Epithelial cell of esophagus (primary cell): ENCODE measurements around the gene POLD2.

ENCODE experiments used
- DNase-seq: peaks from one replicate; pipeline ENCODE4 v3.0.0; 2010; ENCODE audit warnings: low read depth
- H3K4me3 ChIP-seq: 2 replicates; pipeline ENCODE4 v1.5.1; 2011; ENCODE audit warnings: mild to moderate bottlenecking, low read length, control low read depth
- TF ChIP-seq, protein P1 (sequence below): IDR thresholded peaks from 2 replicates; pipeline ENCODE4 v1.5.1; 2011; ENCODE audit warnings: low read depth, mild to moderate bottlenecking, low read length, control low read depth, inconsistent platforms; ENCODE audit not compliant: insufficient read depth; ENCODE audit errors: missing control alignments

POLD2 gene

DNA sequence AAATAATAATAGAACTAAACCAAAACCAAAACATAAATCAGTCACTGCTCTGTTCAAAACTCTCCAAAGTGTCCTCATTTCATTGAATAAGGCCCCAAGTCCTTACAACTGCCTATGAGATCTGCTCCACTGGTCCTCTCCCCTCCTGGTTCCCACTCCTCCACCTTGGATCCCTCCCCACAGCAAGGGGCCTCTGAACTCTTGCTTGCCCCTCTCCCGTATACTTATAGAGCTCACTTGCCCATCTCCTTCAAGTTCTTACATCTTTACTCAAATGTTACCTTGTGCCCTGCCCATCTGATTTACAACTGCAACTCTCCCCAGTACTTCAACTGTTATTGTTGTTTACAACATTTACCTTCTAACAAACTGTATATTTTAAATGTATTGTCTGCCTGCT, 819 bp downstream of the POLD2 start:
- no peak for DNase-seq
- H3K4me3 ChIP-seq = peak overlapping the region; percentile 66
- TF ChIP-seq, protein P1, sequence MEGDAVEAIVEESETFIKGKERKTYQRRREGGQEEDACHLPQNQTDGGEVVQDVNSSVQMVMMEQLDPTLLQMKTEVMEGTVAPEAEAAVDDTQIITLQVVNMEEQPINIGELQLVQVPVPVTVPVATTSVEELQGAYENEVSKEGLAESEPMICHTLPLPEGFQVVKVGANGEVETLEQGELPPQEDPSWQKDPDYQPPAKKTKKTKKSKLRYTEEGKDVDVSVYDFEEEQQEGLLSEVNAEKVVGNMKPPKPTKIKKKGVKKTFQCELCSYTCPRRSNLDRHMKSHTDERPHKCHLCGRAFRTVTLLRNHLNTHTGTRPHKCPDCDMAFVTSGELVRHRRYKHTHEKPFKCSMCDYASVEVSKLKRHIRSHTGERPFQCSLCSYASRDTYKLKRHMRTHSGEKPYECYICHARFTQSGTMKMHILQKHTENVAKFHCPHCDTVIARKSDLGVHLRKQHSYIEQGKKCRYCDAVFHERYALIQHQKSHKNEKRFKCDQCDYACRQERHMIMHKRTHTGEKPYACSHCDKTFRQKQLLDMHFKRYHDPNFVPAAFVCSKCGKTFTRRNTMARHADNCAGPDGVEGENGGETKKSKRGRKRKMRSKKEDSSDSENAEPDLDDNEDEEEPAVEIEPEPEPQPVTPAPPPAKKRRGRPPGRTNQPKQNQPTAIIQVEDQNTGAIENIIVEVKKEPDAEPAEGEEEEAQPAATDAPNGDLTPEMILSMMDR = no peak

DNA sequence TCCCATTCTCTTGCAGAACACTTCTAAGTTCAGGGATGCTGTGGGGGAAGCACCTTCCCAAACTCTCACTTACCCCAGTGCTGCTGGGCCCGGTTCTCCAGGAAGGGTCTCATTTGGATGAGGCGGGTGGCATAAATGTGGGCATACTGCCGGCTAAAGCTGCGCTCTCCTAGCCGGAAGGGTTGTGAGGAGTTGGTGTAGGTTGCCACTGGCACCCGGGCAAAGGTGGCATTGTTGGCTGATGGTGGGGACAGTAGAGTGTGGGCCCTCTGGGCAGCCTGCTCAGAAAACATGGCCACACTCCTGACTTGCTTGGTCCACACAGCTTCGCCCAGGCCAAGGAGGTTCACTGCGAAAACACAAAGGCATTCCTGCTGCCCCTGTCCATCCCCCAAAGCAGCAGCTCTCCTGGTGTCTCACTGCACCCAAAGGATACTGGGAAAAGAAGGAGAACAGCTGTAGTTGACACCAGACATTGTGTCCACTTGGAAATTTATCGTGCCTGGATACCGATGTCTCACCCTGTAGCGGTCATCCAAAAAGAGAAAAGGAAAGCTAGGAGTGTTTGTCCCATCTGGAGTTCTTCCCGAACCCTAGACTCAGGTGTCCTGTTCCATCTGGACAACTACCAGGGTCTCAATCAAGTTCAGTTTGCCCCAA, 1.5 kb downstream of the POLD2 start:
- TF ChIP-seq, protein P1 = no peak
- peak overlapping the region; percentile 66 for H3K4me3 ChIP-seq
- no peak for DNase-seq

DNA sequence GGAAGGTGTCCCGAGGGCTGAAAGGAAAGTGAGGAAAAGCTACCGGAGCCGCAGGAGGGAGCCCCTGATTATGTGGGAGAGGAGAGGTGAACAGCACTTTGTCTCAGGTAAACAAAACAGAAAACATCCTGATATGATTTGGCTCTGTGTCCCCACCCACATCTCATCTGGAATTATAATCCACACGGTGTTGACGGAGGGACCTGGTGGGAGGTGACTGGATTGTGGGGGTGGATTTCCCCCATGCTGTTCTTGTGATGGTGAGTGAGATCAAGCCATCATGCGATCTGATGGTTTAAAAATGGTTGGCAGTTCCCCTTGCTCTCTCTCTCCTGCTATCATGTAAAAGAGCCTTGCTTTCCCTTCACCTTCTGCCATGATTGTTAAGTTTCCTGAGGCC, 3.0 kb downstream of the POLD2 start:
- TF ChIP-seq, protein P1 = no peak
- no peak overlapping the region for H3K4me3 ChIP-seq
- DNase-seq = no peak

DNA sequence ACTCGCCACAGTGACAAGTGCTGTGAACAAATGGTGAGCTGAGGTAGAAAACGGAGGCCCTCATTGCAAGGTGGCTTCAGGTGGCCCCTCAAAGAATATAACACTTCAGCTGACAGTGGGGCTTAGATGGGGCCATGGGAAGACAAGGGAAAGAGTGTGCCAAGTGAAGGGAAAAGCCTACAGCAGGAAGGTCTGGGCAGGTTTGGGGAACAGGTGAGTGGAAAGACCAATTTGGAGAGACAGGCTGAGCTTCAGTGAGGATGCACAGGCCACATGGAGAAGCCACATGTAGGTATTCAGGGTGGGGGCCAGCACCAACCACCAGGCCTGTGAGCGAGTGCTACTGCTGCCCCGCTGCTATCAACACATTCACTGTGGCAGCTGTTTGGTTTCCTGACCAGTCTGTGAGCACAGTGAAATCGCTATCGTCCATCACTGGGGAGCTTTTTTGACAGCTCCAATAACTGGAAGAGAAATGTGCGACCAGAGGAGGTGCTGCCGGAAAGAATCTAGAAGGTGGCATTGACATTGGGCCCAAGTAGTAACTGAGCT, 3.4 kb downstream of the POLD2 start:
- no peak overlapping the region for H3K4me3 ChIP-seq
- no peak for DNase-seq
- TF ChIP-seq, protein P1 = no peak

DNA sequence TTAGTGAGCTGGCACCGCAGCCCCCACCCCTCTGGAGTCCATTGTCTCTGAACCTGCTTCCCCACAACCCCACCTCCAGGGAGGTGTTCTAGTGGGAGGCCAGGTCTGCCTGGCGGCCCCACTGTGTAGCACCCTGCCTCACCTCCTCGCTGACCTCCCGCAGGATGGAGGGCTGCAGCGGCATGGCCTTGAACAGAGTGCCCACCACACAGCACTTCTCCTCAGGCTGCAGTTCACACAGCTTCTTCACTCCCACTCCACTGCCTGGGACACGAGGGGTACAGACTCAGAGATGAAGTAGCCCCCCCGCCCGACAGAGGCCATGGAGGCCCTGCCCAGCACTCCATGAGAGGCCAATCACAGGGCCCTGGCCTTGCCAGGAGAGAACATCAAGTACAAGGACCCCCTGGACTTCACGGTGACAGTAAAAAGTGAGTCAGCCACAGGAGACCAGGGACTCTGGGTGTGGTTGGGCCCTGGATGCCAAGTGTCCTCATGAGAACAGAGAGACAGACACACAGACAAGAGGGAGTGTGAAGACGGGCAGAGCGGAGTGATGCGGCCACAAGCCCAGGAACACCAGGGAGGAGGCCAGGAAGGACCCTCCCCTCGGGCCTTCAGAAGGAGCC, 5.4 kb downstream of the POLD2 start:
- no peak for DNase-seq
- no peak overlapping the region for H3K4me3 ChIP-seq
- TF ChIP-seq, protein P1 = no peak

DNA sequence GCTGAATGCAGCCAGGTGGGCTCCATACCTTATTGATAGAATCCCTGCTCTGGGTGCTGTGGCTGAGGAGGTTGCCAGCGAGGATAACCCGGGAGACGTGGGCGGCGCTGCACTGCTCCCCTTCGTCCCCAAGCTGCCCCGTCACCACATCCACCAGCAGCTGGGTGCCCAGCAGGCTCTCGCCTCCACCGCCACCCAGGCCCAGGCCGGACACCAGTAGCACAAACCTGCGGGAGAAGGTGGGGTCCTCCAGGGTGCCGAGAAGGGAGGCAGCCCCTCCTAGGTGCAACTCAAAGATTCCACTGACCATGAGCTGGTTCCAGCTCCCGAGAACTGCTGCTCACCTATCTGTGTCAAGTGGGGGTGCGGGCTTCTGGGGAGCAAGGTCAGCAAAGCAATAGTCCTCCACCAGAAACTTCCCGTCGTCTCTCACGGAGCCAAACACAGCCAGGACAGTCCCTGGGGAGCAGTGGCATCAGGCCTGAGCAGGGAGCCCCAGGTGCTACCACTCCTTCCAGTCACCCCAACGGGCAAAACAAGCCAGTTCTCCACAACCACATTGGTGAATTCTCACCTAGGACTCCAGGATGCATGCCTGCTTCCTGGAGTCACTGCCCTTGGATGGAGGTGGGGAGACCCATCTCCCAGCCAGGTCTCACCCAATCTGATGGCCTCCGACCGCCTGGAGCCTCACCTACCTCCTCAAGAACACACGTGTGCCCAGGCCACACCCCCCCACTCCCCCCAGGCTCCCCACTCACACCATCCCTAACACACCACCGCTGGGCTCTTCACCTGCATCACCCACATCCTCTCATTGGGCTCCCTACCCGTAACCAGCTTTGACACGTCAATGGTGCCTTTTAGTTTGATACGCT, 6.3 kb downstream of the POLD2 start:
- no peak overlapping the region for H3K4me3 ChIP-seq
- TF ChIP-seq, protein P1 = no peak
- no peak for DNase-seq
